SU-DHL-6 (cell line): ENCODE data around the gene TBX3.
"Not testable (repeated sequence)": the region's sequence is repeated elsewhere in the genome, so short reads cannot be mapped to it uniquely, and the experiment has no call there.

Experiments used
- H2AFZ ChIP-seq: fragments of 200-600 bp; sonication (generic); 2 replicates; pipeline ENCODE4 v1.6.1; 2014; ENCODE audit warnings: low read depth, mild to moderate bottlenecking, moderate library complexity, mixed read lengths, antibody characterized with exemption, low read length; ENCODE audit not compliant: severe bottlenecking
- H3F3A ChIP-seq: fragments of 200-600 bp; shearing (Covaris generic); 2 replicates; pipeline ENCODE4 v1.6.0; 2016; ENCODE audit warnings: antibody characterized with exemption, mild to moderate bottlenecking; ENCODE audit not compliant: insufficient read depth
- H3K27ac ChIP-seq: fragments of 200-600 bp; sonication (generic); 2 replicates; pipeline ENCODE4 v1.5.1; 2016; ENCODE audit warnings: low read depth, mild to moderate bottlenecking, low read length, moderate library complexity, mixed read lengths
- H3K27me3 ChIP-seq: fragments of 200-600 bp; sonication (generic), shearing (Covaris generic); 2 replicates; pipeline ENCODE4 v1.6.0; 2014; ENCODE audit warnings: mild to moderate bottlenecking, low read length
- H3K36me3 ChIP-seq: fragments of 200-600 bp; sonication (generic); 2 replicates; pipeline ENCODE4 v1.6.1; 2014; ENCODE audit warnings: mild to moderate bottlenecking, low read length, mixed read lengths
- H3K4me2 ChIP-seq: fragments of 300-600, 200-600 bp; shearing (Covaris generic), sonication (generic); 2 replicates; pipeline ENCODE4 v1.6.0; 2014; ENCODE audit warnings: low read length, low read depth, mild to moderate bottlenecking; ENCODE audit not compliant: poor library complexity, severe bottlenecking
- H3K4me3 ChIP-seq: fragments of 200-600 bp; sonication (generic); 2 replicates; pipeline ENCODE4 v1.5.1; 2014; ENCODE audit warnings: antibody characterized with exemption, low read length, mild to moderate bottlenecking, mixed read lengths; ENCODE audit not compliant: insufficient read depth, poor library complexity, severe bottlenecking
- H3K79me2 ChIP-seq: fragments of 200-600 bp; sonication (generic); 2 replicates; pipeline ENCODE4 v1.6.1; 2014; ENCODE audit warnings: mild to moderate bottlenecking, low read length, moderate library complexity; ENCODE audit not compliant: insufficient read depth
- H3K9ac ChIP-seq: fragments of 200-600 bp; sonication (generic); 2 replicates; pipeline ENCODE4 v1.7.0; 2014; ENCODE audit warnings: mild to moderate bottlenecking, low read length
- H3K9me2 ChIP-seq: fragments of 200-600 bp; sonication (generic); replicated peaks from 2 replicates; pipeline ENCODE4 v1.6.1; 2014; ENCODE audit warnings: low read length; ENCODE audit not compliant: insufficient read depth
- H3K9me3 ChIP-seq: fragments of 200-600 bp; sonication (generic); 2 replicates; pipeline ENCODE4 v1.6.1; 2014; ENCODE audit warnings: low read length, mixed read lengths; ENCODE audit not compliant: insufficient read depth
- H4K20me1 ChIP-seq: fragments of 200-600 bp; sonication (generic); 2 replicates; pipeline ENCODE4 v1.6.1; 2014; ENCODE audit warnings: low read depth, mild to moderate bottlenecking, antibody characterized with exemption, low read length, moderate library complexity, mixed read lengths
- CTCF ChIP-seq: fragments of 200-600 bp; sonication (generic); IDR thresholded peaks from one replicate; pipeline ENCODE4 v1.5.1; 2017; ENCODE audit warnings: antibody characterized with exemption, mild to moderate bottlenecking, low read length, moderate library complexity; ENCODE audit not compliant: insufficient read depth, poor library complexity, severe bottlenecking
- EZH2phosphoT487 ChIP-seq: fragments of 200-600 bp; sonication (generic), shearing (Covaris generic); conservative IDR thresholded peaks from 2 replicates; pipeline ENCODE4 v1.6.1; 2018; ENCODE audit warnings: mild to moderate bottlenecking, antibody characterized with exemption, low read length, moderate library complexity, mixed read lengths

Gene TBX3

GRCh38 chr12:114711689-114712152, 27.7 kb upstream of the TBX3 start:
- H3K9me3 ChIP-seq = no peaks in the 10 kb centered on the region
- no peaks in the 10 kb centered on the region for H3K9me2 ChIP-seq
- no peaks in the 10 kb centered on the region for H3K27me3 ChIP-seq
- no peak overlapping the region for H2AFZ ChIP-seq
- no peaks in the 10 kb centered on the region for H3K36me3 ChIP-seq
- H3F3A ChIP-seq = no peaks in the 10 kb centered on the region
- no peak overlapping the region for H3K9ac ChIP-seq
- no peak overlapping the region for H3K27ac ChIP-seq
- no peaks in the 10 kb centered on the region for H3K79me2 ChIP-seq
- no peak overlapping the region for H3K4me2 ChIP-seq
- H3K4me3 ChIP-seq = no peak overlapping the region
- H4K20me1 ChIP-seq = no peaks in the 10 kb centered on the region
- no peak for TF ChIP-seq CTCF
- TF ChIP-seq EZH2phosphoT487 = no peak

GRCh38 chr12:114710151-114710550, 26.2 kb upstream of the TBX3 start:
- no peaks in the 10 kb centered on the region for H3K9me2 ChIP-seq

GRCh38 chr12:114709112-114709511, 25.1 kb upstream of the TBX3 start:
- Histone ChIP-seq H3K9me3 (no peaks in the 10 kb centered on the region), H3K4me2 (no peak overlapping the region), H3K9ac (no peak overlapping the region), H3K4me3 (no peak overlapping the region), H3K27ac (no peak overlapping the region), H3K36me3 (no peaks in the 10 kb centered on the region), H3K79me2 (no peaks in the 10 kb centered on the region), H3K9me2 (no peaks in the 10 kb centered on the region), H4K20me1 (no peaks in the 10 kb centered on the region), H3F3A (no peaks in the 10 kb centered on the region), H2AFZ (no peak overlapping the region), H3K27me3 (no peaks in the 10 kb centered on the region)
- no peak for TF ChIP-seq EZH2phosphoT487
- TF ChIP-seq CTCF = no peak

More at GRCh38 chr12:114710151-114710550, 26.2 kb upstream of the TBX3 start:
- Histone ChIP-seq H3K4me3 (no peak overlapping the region), H4K20me1 (no peaks in the 10 kb centered on the region), H3K79me2 (no peaks in the 10 kb centered on the region), H2AFZ (no peak overlapping the region), H3K9ac (no peak overlapping the region), H3K4me2 (no peak overlapping the region), H3K27me3 (no peaks in the 10 kb centered on the region), H3K9me3 (no peaks in the 10 kb centered on the region), H3F3A (no peaks in the 10 kb centered on the region), H3K36me3 (no peaks in the 10 kb centered on the region), H3K27ac (no peak overlapping the region)
- TF ChIP-seq CTCF = no peak
- no peak for TF ChIP-seq EZH2phosphoT487

GRCh38 chr12:114708598-114708997, 24.6 kb upstream of the TBX3 start:
- H4K20me1 ChIP-seq, H3F3A ChIP-seq, H3K79me2 ChIP-seq, H3K36me3 ChIP-seq, H2AFZ ChIP-seq, H3K9ac ChIP-seq, H3K27me3 ChIP-seq, H3K9me2 ChIP-seq, H3K4me3 ChIP-seq, H3K4me2 ChIP-seq, H3K9me3 ChIP-seq, H3K27ac ChIP-seq: not testable (repeated sequence)
